ENCODE results near the gene INA. TPM values are rescaled to one million over a fixed set of nuclear protein-coding genes. Genes with fewer than 3 reads are reported as not detected.

INA gene
- total RNA-seq, 1 donor from 2014 or later = not detected

- intact Hi-C loops (cut with micrococcal nuclease) = no loop called here
- DNase-seq = no peak
- no peak for ATAC-seq
Measured at GRCh38 chr10:103333934-103334520, 57.1 kb downstream of the INA start.

GRCh38 chr10:103334567-103334966, 57.6 kb downstream of the INA start:
- ATAC-seq (no peak), DNase-seq (no peak)
- intact Hi-C loops (cut with micrococcal nuclease) = no loop called here

- intact Hi-C loops (cut with micrococcal nuclease) = no loop called here
- DNase-seq = no peak
- no peak for ATAC-seq
Measured at GRCh38 chr10:103336370-103336769, 59.4 kb downstream of the INA start.

Other genes starting within 250 kb of the INA start
- 39.3 TPM for gene NT5C2, start 83.9 kb upstream of the INA start, total RNA-seq
- not detected for gene RPEL1, start 31.3 kb upstream of the INA start, total RNA-seq
- gene PCGF6, start 74.0 kb downstream of the INA start, total RNA-seq = 5.5 TPM
- gene TAF5, start 90.8 kb downstream of the INA start, total RNA-seq = 2.8 TPM
- gene ATP5MK, start 119.3 kb downstream of the INA start, total RNA-seq = 1,234 TPM
- 12.1 TPM for gene PDCD11, start 119.5 kb downstream of the INA start, total RNA-seq
- gene CALHM2, start 175.2 kb downstream of the INA start, total RNA-seq = 9.8 TPM
- not detected for gene CALHM1, start 181.8 kb downstream of the INA start, total RNA-seq
- gene CALHM3, start 202.1 kb downstream of the INA start, total RNA-seq = not detected
- gene NEURL1, start 216.6 kb downstream of the INA start, total RNA-seq = not detected

Data from left ventricle myocardium superior (tissue), 1 donor.